HepG2 (cell line): ENCODE results near the gene RASL10A. TPM values are rescaled to one million over a fixed set of nuclear protein-coding genes. Genes with fewer than 3 reads are reported as not detected.
A peak's percentile ranks its signal among the peaks of the same experiment; 100 is the strongest.

Experiments used
- ATAC-seq: fragments of 200-7000 bp; cut with Tn5 transposase; 3 replicates; pipeline ENCODE4 v1.9.1; 2020; ENCODE audit warnings: mild to moderate bottlenecking, moderate library complexity
- BruUV-seq: library from RNA; stranded (reverse); fragments of 400-500 nt; replicated peaks from 2 replicates; lab custom pipeline; 2021; lab: Mats Ljungman, UMichigan
- CTCF ChIA-PET: fragments of 300-600 bp; formaldehyde crosslinking; extraction: SDS; loops from one replicate; lab custom pipeline; 2021; ENCODE audit warnings: low total read pairs, inconsistent platforms, low intra/inter-chr PET ratio; lab: Yijun Ruan, JAX
- POLR2A ChIA-PET: fragments of 350-600 bp; sonication (Branson Sonifier 250); formaldehyde crosslinking; loops from one replicate; lab custom pipeline; 2020; ENCODE audit warnings: antibody characterized with exemption, inconsistent platforms; lab: Yijun Ruan, JAX
- DNase-seq: peaks from one replicate; pipeline ENCODE4 v3.0.0-alpha.2; 2015; ENCODE audit warnings: low spot score
- FAIRE-seq: peaks from 3 replicates; lab custom pipeline; 2011; peaks lifted over from hg19 to GRCh38; lab: Jason Lieb, UNC
- H2AFZ ChIP-seq: one replicate; pipeline ENCODE4 v1.6.1; 2011; ENCODE audit warnings: low read length, inconsistent platforms
- H3K27ac ChIP-seq: fragments of 300-600 bp; 3 replicates; pipeline ENCODE4 v1.8.0; 2011; ENCODE audit warnings: mixed run types, mild to moderate bottlenecking, mixed read lengths, low read length, inconsistent platforms; ENCODE audit not compliant: insufficient read depth; ENCODE audit errors: extremely low read length
- H3K27me3 ChIP-seq, 2 experiments: fragments of 200-600 bp in 1 of 2; 2 replicates in 1 of 2; 3 replicates in 1 of 2; pipeline versions ENCODE4 v1.6.0 to v1.8.0; 2011; ENCODE audit warnings: low read length in 2 of 2, mild to moderate bottlenecking in 2 of 2, moderate library complexity in 2 of 2, inconsistent platforms in 1 of 2; ENCODE audit not compliant: insufficient read depth in 2 of 2, control insufficient read depth in 1 of 2
- H3K36me3 ChIP-seq, 2 experiments: fragments of 200-600 bp in 1 of 2; replicated peaks in 1 of 2; 2 replicates in 1 of 2; 3 replicates in 1 of 2; pipeline versions ENCODE4 v1.5.1 to v1.8.0; 2011; ENCODE audit warnings: low read length in 2 of 2, inconsistent platforms in 1 of 2; ENCODE audit not compliant: insufficient read depth in 2 of 2, control insufficient read depth in 1 of 2
- H3K4me1 ChIP-seq: 2 replicates; pipeline ENCODE4 v1.5.1; 2012; ENCODE audit warnings: low read length, inconsistent platforms; ENCODE audit not compliant: insufficient read depth
- H3K4me2 ChIP-seq: 2 replicates; pipeline ENCODE4 v1.6.0; 2011; ENCODE audit warnings: low read depth, low read length, inconsistent platforms
- H3K4me3 ChIP-seq, 3 experiments: fragments of 200-600 bp in 1 of 3; sonication (generic), shearing (Covaris generic) in 1 of 3; replicated peaks in 1 of 3; 2 replicates each; pipeline ENCODE4 v1.5.1; 2011 to 2016; ENCODE audit warnings: low read length in 3 of 3, inconsistent platforms in 2 of 3, low read depth in 2 of 3, mild to moderate bottlenecking in 2 of 3, control low read depth in 1 of 3, mixed read lengths in 1 of 3; ENCODE audit not compliant: insufficient read depth in 1 of 3
- H3K79me2 ChIP-seq: one replicate; pipeline ENCODE4 v1.6.1; 2011; ENCODE audit warnings: low read length, inconsistent platforms; ENCODE audit not compliant: insufficient read depth
- H3K9ac ChIP-seq: 2 replicates; pipeline ENCODE4 v1.6.0; 2011; ENCODE audit warnings: mild to moderate bottlenecking, low read depth, low read length, inconsistent platforms; ENCODE audit not compliant: insufficient read depth
- H3K9me3 ChIP-seq: 2 replicates; pipeline ENCODE4 v1.5.1; 2012; ENCODE audit warnings: mild to moderate bottlenecking, low read length
- H4K20me1 ChIP-seq: 2 replicates; pipeline ENCODE4 v1.6.0; 2011; ENCODE audit warnings: inconsistent platforms, mild to moderate bottlenecking, low read length, moderate library complexity; ENCODE audit not compliant: insufficient read depth
- ATF2 ChIP-seq: sonication (generic); formaldehyde crosslinking; IDR thresholded peaks from 2 replicates; pipeline ENCODE4 v1.4.0; 2020; ENCODE audit warnings: missing genetic modification reagents
- ATRX ChIP-seq: sonication (generic); formaldehyde crosslinking; IDR thresholded peaks from 2 replicates; pipeline ENCODE4 v1.4.0; 2020; ENCODE audit warnings: missing genetic modification reagents, borderline replicate concordance
- CCDC6 ChIP-seq: sonication (generic); formaldehyde crosslinking; IDR thresholded peaks from 2 replicates; pipeline ENCODE4 v1.8.1; 2022; ENCODE audit warnings: mild to moderate bottlenecking, missing genetic modification reagents, moderate library complexity
- CEBPB ChIP-seq: IDR thresholded peaks from 2 replicates; pipeline ENCODE4 v1.6.1; 2011; ENCODE audit warnings: low read depth, low read length, improper control_type of control experiment, borderline replicate concordance
- CEBPG ChIP-seq: IDR thresholded peaks from 2 replicates; pipeline ENCODE4 v1.6.1; 2016
- HMGXB4 ChIP-seq, 2 experiments: sonication (generic) in 1 of 2; formaldehyde crosslinking in 1 of 2; IDR thresholded peaks; 2 replicates each; pipeline versions ENCODE4 v1.4.0 to v1.6.1; 2018 to 2020; ENCODE audit warnings: missing genetic modification reagents in 2 of 2, borderline replicate concordance in 1 of 2, low read depth in 1 of 2, mild to moderate bottlenecking in 1 of 2, missing biosample characterization in 1 of 2
- REST ChIP-seq, 2 experiments: IDR thresholded peaks; 2 replicates each; pipeline ENCODE4 v1.6.1; 2011 to 2012; ENCODE audit warnings: low read length in 2 of 2, borderline replicate concordance in 1 of 2, low read depth in 1 of 2, mild to moderate bottlenecking in 1 of 2, moderate library complexity in 1 of 2
- SNAI1 ChIP-seq: sonication (generic); formaldehyde crosslinking; IDR thresholded peaks from 2 replicates; pipeline ENCODE4 v1.5.0; 2020; ENCODE audit warnings: mild to moderate bottlenecking, missing genetic modification reagents, borderline replicate concordance
- SNAPC2 ChIP-seq: sonication (generic); formaldehyde crosslinking; IDR thresholded peaks from 2 replicates; pipeline ENCODE4 v1.8.1; 2022; ENCODE audit warnings: mild to moderate bottlenecking, missing genetic modification reagents
- TARDBP ChIP-seq: sonication (generic); formaldehyde crosslinking; IDR thresholded peaks from 2 replicates; pipeline ENCODE4 v1.8.0; 2022; ENCODE audit warnings: mild to moderate bottlenecking, missing genetic modification reagents
- TGIF2 ChIP-seq: IDR thresholded peaks from 2 replicates; pipeline ENCODE4 v1.6.1; 2016; ENCODE audit warnings: control low read depth, missing compliant biosample characterization
- TRIM24 ChIP-seq: sonication (generic); formaldehyde crosslinking; IDR thresholded peaks from 2 replicates; pipeline ENCODE4 v1.8.0; 2022; ENCODE audit warnings: mild to moderate bottlenecking, missing genetic modification reagents
- ZFP1 ChIP-seq: IDR thresholded peaks from 2 replicates; pipeline ENCODE4 v1.6.1; 2016
- ZKSCAN1 ChIP-seq: fragments of 150-350 bp; IDR thresholded peaks from 2 replicates; pipeline ENCODE4 v1.6.1; 2014; ENCODE audit warnings: low read length
- ZNF124 ChIP-seq: sonication (generic); formaldehyde crosslinking; IDR thresholded peaks from 2 replicates; pipeline ENCODE4 v1.4.0; 2020; ENCODE audit warnings: missing genetic modification reagents
- ZNF234 ChIP-seq: sonication (generic); formaldehyde crosslinking; conservative IDR thresholded peaks from 2 replicates; pipeline ENCODE4 v1.5.1; 2020; ENCODE audit warnings: mild to moderate bottlenecking, missing genetic modification reagents
- ZNF652 ChIP-seq: IDR thresholded peaks from 2 replicates; pipeline ENCODE4 v1.6.1; 2016; ENCODE audit warnings: low read depth, borderline replicate concordance
- ZNF737 ChIP-seq: sonication (generic); formaldehyde crosslinking; IDR thresholded peaks from 2 replicates; pipeline ENCODE4 v1.5.0; 2020; ENCODE audit warnings: missing genetic modification reagents, mild to moderate bottlenecking, borderline replicate concordance
- ZSCAN25 ChIP-seq: sonication (generic); formaldehyde crosslinking; IDR thresholded peaks from 2 replicates; pipeline ENCODE4 v1.8.0; 2022; ENCODE audit warnings: mild to moderate bottlenecking, missing genetic modification reagents
- WGBS: methylation state at CpG from one replicate; pipeline ENCODE4 v1.1.6; 2017; ENCODE audit warnings: low lambda C conversion rate; 5-methylcytosine and 5-hydroxymethylcytosine counted together
- in situ Hi-C: cut with HindIII; loops from 2 replicates; pipeline ENCODE4 v1.10.0; 2017; ENCODE audit warnings: low pct_unique_long_range_greater_than_20kb; ENCODE audit not compliant: extremely low pct_ligation_motif_present
- intact Hi-C: fragments of 100-400 bp; cut with micrococcal nuclease; formaldehyde crosslinking; loops from one replicate; pipeline ENCODE4 v1.10.0; 2022; ENCODE audit not compliant: unreplicated experiment
- polyA plus RNA-seq, 8 experiments: library from polyadenylated mRNA; depleted of rRNA in 3 of 8; stranded (reverse) in 7 of 8; unstranded in 1 of 8; fragments of >200 nt; fragmentation: Illumina TruSeq in 4 of 8; extraction: Trizol in 4 of 8; gene quantifications; 2 replicates each; pipeline versions ENCODE4 v1.2.1 to v1.2.3, GENCODE V29; 2011 to 2016; ENCODE audit warnings: low read depth in 4 of 8, missing spikeins in 1 of 8, mixed read lengths in 1 of 8; ENCODE audit not compliant: insufficient read depth in 1 of 8
- total RNA-seq, 5 experiments: library from RNA; depleted of rRNA; stranded (reverse); fragments of >200 nt; fragmentation: Illumina TruSeq; extraction: Trizol; gene quantifications; 2 replicates each; pipeline ENCODE4 v1.2.3, GENCODE V29; 2016; ENCODE audit warnings: low read depth in 1 of 5

Gene RASL10A
- total and polyA plus RNA-seq, 2 of the 13 experiments (the other 11 are each of a cell fraction or from before 2014, with no cell fraction given) = 0.05 to 0.22 TPM

GRCh38 chr22:29275819-29276565 is 39.5 kb downstream of the RASL10A start:
- Histone ChIP-seq H4K20me1 (peaks cover 74% of the 10 kb centered on the region), H3K4me2 (peak overlapping the region; percentile 37; the same call in 1 of the 2 replicates), H3K4me1 (peaks cover 60% of the 10 kb centered on the region), H3K79me2 (peaks cover 89% of the 10 kb centered on the region), H3K36me3 (peaks cover 28 to 77% of the 10 kb centered on the region in 2 experiments), H3K27ac (peak overlapping the region; percentile 53), H3K27me3 (no peaks in the 10 kb centered on the region), H3K9me3 (no peaks in the 10 kb centered on the region), H3K4me3 (no peak overlapping the region), H2AFZ (no peak overlapping the region), H3K9ac (no peak overlapping the region)
- in situ Hi-C loops = no loop called here
- CTCF ChIA-PET = no interaction called here
- BruUV-seq = no TSS peak
- 52% methylated on average over 3 of the region's 3 CpGs for WGBS
- ATAC-seq = peak; percentile 48
- DNase-seq = no peak
- no peak for FAIRE-seq
- intact Hi-C loops = no loop called here
- POLR2A ChIA-PET = interaction anchor here (1.7 kb wide), 1 partner anchor 7 kb away, joined by 4 read pairs; the partner anchor contains the start of gene EWSR1
- no peak for TF ChIP-seq TARDBP (CRISPR knock-in tag)
- TF ChIP-seq SNAI1 = no peak
- TF ChIP-seq CEBPG = 0 out of 2 replicates have a peak, but pooled peaks have one; percentile 25
- TF ChIP-seq REST (IDR thresholded peaks at IDR 0.05; ENCODE audit: borderline replicate concordance in 1 of 2, low read depth in 1 of 2, low read length in 2 of 2) = no peak
- TF ChIP-seq HMGXB4 (CRISPR knock-in tag; IDR thresholded peaks at IDR 0.05; ENCODE audit: borderline replicate concordance in 1 of 2, low read depth in 1 of 2) = no peak
- TF ChIP-seq ZNF124 (CRISPR knock-in tag) = no peak
- TF ChIP-seq ZNF234 (CRISPR knock-in tag) = no peak
- peak; percentile 35; the same call in 1 of the 2 replicates for TF ChIP-seq CEBPB
- no peak for TF ChIP-seq CCDC6 (CRISPR knock-in tag)
- no peak for TF ChIP-seq SNAPC2
- TF ChIP-seq ZSCAN25 (CRISPR knock-in tag) = no peak
- TF ChIP-seq ZKSCAN1 = peak; percentile 94
- TF ChIP-seq TGIF2 = no peak
- no peak for TF ChIP-seq ZNF652 (CRISPR knock-in tag)
- TF ChIP-seq ZFP1 = no peak
- TF ChIP-seq ATF2 (CRISPR knock-in tag) = no peak
- no peak for TF ChIP-seq ATRX (CRISPR knock-in tag)
- TF ChIP-seq TRIM24 (CRISPR knock-in tag) = no peak
- no peak for TF ChIP-seq ZNF737 (CRISPR knock-in tag)
